GM19397 (cell line): ENCODE measurements around the gene KLF11.
"Not testable (repeated sequence)": the region's sequence is repeated elsewhere in the genome, so short reads cannot be mapped to it uniquely, and the experiment has no call there.

Experiments used
- ATAC-seq: cut with Tn5 transposase; IDR thresholded peaks from one replicate; pipeline ENCODE4 v1.9.1; 2021; ENCODE audit warnings: mild to moderate bottlenecking, moderate library complexity; ENCODE audit not compliant: unreplicated experiment

The KLF11 gene

DNA sequence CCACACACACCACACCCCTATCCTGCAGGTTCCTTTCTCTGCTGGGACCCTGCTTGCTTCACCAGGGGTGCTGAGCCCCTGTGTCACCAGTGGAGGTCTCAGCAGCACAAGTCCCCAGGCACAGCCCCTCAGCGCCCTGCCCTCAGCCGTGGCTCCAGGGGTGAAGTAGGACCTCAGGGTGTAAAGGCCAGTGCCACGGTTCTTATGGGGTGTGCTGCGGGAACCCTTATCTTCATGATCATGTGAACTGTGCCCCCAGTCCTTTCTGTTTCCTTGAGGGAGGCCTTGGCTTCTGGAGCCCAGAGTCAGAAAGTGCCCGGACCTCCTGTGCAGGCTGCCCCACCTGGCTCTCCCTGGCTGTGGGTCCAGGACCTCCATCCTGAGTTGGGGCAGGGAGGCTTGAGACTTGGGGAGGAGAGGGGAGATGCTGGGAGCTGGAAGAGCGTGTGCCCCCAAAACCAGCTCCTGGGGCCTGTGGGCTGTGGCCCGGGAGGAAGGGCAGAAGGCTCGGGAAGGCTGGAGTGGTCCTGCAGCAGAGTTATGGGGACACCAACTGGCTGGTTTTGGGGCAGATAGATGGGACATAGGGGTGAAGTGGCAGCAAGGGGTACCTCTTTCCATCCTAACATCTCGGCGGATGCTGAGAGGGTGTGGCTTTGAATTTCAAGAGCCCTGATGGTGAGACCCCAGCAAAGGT lies 20.2 kb upstream of the KLF11 start:
- ATAC-seq: no peak

DNA sequence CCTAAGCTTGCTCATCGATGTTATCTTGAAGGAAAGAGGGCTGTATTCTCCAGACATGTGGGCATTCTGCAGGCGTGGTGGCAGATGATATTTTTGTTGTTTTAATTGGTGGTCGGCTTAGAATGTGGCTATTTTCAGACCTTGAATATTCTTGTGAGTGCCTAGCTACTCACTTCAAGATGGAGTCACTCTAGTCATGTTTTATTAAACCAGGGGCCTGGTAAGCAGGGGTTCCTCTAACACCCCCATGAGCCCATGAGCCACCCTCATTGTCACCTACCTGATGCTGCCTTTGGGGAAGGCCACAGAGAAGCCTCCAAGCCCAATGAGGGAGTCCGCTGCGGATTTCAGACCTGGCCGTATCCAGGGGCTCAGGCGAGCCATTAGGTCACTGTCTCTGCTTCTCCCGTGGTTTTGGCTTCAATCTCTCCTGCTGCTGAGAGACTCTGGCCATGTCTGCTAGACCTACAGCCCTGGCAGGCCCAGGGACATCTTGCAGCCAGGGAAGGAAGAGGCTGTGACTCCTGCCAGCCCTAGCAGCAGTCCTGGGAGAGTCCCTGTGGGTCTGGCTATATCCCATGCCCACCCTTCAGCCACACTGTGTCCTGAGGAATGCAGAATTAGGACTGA lies 16.3 kb upstream of the KLF11 start:
- ATAC-seq: no peak

- ATAC-seq: no peak
Measured at GRCh38 chr2:10027660-10028330, 15.6 kb upstream of the KLF11 start.

DNA sequence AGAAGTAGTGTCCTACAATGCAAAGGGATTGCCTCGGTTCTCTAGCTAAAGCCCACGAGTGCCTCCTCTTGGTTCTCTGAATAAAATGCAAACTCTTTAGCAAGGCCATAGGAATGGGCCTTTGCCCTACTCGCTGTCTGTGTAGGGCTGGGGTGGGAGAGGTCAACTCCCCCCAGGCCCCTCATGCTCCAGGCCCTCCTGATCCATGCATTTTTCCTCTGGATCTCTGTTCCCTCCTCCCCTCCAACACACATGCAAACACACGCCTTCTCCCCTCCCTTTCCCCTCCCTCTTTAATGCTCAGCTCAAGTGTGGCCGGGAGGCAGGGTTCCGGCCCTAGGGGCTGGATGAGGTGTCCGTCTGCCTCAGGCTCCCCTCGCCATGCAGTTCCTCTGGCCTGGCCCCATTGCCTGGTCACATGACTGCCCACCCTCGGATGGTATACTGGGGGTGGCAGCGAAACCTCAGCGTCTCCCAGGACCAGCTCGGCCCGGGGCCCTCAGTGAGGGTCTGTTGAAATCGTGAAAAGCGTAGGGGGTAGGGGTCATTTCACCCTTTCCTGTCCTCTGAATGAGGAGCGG lies 14.9 kb upstream of the KLF11 start:
- no peak for ATAC-seq

- ATAC-seq: no peak
Measured at GRCh38 chr2:10028988-10029874, 14.1 kb upstream of the KLF11 start.

- no peak for ATAC-seq
Measured at GRCh38 chr2:10029875-10030223, 13.5 kb upstream of the KLF11 start.

GRCh38 chr2:10030311-10030736 lies 13.0 kb upstream of the KLF11 start:
- no peak for ATAC-seq

GRCh38 chr2:10030798-10031197 lies 12.6 kb upstream of the KLF11 start:
- not testable (repeated sequence) for ATAC-seq

DNA sequence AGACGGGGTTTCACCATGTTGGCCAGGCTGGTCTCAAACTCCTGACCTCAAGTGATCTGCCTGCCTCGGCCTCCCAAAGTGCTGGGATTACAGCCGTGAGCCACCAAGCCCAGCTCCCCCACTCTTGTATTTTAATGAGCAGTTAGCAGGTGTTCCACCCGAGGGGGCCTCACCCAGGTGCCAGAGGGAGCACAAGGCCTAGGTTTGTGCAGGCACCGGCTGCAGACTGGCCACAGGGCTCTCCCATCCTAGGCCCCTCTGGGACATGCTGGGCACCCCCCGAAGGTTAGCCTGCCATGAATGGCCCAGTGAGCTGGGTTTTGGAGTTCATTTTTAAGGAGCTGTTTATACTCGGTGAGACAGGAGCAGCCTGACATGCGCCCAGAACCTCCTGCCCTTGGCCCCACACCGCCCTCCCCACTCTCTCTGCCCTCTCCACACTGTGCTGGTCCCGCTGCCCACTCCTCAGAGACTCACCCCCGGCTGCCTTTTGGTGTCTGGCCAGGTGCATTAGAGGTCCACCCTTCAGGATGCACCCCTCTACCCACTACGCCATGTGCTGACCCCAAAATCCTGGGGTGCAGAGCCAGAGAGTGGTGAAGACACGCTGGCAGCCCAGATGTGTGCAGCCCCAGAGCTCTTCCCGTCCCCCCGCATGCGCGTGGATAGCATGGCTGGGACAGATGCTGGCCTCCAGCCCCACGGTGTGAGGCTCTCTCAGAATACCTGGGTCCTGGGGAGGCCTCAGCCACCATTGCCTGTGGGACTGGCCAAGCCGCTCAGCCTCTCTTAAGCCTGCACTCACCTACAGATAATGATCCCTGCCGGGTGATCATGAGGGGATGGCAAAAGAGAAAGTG lies 11.2 kb upstream of the KLF11 start:
- no peak for ATAC-seq

DNA sequence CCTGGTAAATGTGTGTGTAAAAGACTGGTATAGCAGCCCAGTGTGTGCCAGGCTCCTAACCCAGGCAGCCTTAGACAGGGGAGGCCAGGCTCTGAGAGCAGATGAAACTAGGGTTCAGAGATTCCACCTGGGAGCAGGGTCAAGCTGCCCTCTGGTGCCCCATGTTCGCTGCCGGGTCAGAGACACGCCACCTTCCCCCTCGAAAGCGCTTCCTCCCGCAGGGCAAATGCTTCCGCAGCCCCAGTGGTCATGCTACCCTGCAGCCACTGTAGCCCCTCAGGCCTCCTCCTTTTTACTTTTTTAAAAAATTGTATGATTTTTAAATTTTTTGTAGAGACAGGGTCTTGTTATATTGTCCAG lies 10.6 kb upstream of the KLF11 start:
- ATAC-seq: no peak

- no peak for ATAC-seq
Measured at GRCh38 chr2:10033251-10034006, 9.9 kb upstream of the KLF11 start.

DNA sequence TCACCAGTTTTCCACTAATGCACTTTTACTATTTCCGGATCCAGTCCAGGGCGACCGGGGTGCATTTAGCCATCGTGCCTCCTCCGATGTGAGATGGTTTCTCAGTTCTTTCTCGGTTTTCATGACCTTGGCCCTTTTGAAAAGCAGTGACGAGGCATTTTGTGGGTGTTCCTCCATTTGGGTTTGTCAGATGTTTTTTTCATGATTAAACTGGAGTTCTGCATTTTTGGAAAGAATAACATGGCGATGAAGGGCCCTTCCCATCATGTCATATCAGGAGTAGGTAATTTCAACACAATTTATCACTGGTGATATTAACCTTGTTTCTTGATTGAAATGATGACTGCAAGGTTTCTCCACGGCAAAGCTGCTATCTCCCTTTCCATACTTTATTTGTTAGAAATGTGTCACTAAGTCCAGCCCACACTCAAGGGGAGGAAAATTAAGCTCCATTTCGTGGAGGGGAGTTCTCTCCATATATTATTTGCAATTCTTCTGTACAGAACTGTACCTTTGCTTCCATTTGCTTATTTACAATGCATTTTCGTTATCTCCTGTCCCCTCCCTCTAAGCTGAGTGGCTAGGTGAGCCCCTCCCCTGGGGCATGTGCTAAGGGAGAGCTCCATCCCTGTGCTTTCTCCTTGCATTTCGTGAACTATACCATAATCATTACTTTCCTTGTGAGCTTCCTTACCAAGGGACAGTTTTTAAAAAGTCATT lies 8.9 kb upstream of the KLF11 start:
- ATAC-seq: no peak

- ATAC-seq: no peak
Measured at GRCh38 chr2:10035053-10035422, 8.3 kb upstream of the KLF11 start.

DNA sequence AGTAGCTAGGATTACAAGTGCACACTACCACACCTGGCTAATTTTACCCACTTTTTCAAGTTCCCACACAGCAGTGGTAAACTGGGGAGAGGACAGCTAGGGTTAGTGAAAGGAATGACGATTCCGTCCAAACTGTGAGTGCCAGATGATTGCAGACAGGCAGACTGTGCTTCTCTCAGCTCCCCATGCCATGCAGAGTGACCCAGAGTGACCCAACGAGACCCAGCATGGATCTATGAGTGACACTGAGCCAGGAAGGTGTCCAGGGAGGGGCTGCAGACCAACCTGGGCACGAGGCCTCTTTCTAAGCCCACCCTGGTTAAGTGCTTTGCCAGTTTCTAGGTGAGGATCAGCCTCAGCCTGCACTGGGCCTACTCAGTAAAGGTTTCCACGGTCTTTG lies 7.7 kb upstream of the KLF11 start:
- no peak for ATAC-seq

- ATAC-seq: no peak
Measured at GRCh38 chr2:10036095-10036884, 7.1 kb upstream of the KLF11 start.

DNA sequence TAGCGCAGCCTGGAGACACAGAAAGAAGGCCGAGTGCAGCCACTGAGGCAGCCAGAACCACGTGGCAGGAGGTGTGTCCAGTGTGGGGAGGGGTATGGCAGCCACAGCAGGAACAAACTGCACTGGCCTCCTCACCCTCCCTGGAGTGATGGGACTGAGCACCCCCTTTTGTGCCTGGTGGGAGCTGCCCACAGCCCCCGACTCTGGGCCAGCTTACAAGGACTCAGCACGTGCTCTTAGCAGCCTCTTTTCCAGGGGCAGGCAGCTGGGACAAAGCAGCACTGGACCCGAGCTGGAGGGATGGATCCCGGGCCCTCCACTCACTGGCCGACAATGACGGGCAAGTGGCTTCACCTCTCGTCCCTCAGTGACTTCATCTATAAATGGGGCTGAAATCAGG lies 5.2 kb upstream of the KLF11 start:
- ATAC-seq: no peak

DNA sequence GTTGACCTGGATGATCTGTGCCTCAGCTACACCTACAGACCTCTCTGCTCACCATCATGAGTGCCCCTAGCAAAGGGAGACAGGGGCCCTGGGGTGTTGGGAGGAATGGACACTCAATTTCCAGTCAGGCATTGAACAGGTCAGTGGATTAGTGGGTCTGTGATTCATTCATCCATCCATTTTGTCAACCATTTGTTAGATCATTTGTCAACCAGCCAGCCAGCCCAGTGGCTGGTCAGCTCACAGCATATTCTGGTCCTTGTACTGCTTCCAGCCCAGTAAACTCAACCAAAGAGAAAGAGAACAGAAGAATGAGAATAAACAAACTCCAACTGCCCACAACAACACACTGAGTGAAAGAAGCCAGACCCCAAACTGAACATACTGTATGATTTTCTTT lies 4.6 kb upstream of the KLF11 start:
- ATAC-seq: no peak
